Endodermal cell (in vitro differentiated cells): ENCODE measurements around the gene AKR1E2. TPM values are rescaled to one million over a fixed set of nuclear protein-coding genes. Genes with fewer than 3 reads are reported as not detected.

Experiments used
- DNase-seq: peaks from one replicate; pipeline ENCODE4 v3.0.0-alpha.2; 2017
- H3K27ac ChIP-seq: 2 replicates; pipeline ENCODE4 v1.5.1; 2013; ENCODE audit warnings: mild to moderate bottlenecking, low read depth, low read length, moderate library complexity
- H3K27me3 ChIP-seq: 2 replicates; pipeline ENCODE4 v1.6.1; 2013; ENCODE audit warnings: mild to moderate bottlenecking, low read length, moderate library complexity; ENCODE audit not compliant: insufficient read depth, control insufficient read depth, poor library complexity, severe bottlenecking
- H3K36me3 ChIP-seq: 2 replicates; pipeline ENCODE4 v1.7.0; 2013; ENCODE audit warnings: mild to moderate bottlenecking, low read length, moderate library complexity; ENCODE audit not compliant: control insufficient read depth, insufficient read depth
- H3K4me1 ChIP-seq: one replicate; pipeline ENCODE4 v1.7.0; 2013; ENCODE audit warnings: low read length; ENCODE audit not compliant: control insufficient read depth, insufficient read depth
- H3K4me3 ChIP-seq: 2 replicates; pipeline ENCODE4 v1.5.1; 2013; ENCODE audit warnings: mild to moderate bottlenecking, low read length, moderate library complexity
- H3K9ac ChIP-seq: 2 replicates; pipeline ENCODE4 v1.6.1; 2013; ENCODE audit warnings: mild to moderate bottlenecking, low read length, moderate library complexity; ENCODE audit not compliant: poor library complexity, severe bottlenecking; ENCODE audit errors: extremely low read depth
- H3K9me3 ChIP-seq: 2 replicates; pipeline ENCODE4 v1.6.1; 2013; ENCODE audit warnings: mild to moderate bottlenecking, low read length, moderate library complexity; ENCODE audit not compliant: control insufficient read depth
- H3K27ac Mint-ChIP-seq: 2 replicates; pipeline ENCODE4 v1.8.0; 2020; ENCODE audit warnings: mixed read lengths
- H3K27me3 Mint-ChIP-seq: 2 replicates; pipeline ENCODE4 v1.8.0; 2021; ENCODE audit warnings: mild to moderate bottlenecking, mixed read lengths; ENCODE audit not compliant: insufficient read depth
- H3K36me3 Mint-ChIP-seq: 2 replicates; pipeline ENCODE4 v1.8.0; 2020; ENCODE audit warnings: low read depth, mixed read lengths
- H3K4me1 Mint-ChIP-seq: 2 replicates; pipeline ENCODE4 v1.8.0; 2020; ENCODE audit warnings: mixed read lengths
- H3K4me3 Mint-ChIP-seq: 2 replicates; pipeline ENCODE4 v1.8.0; 2020; ENCODE audit warnings: mild to moderate bottlenecking, moderate library complexity, mixed read lengths
- H3K9me3 Mint-ChIP-seq: 2 replicates; pipeline ENCODE4 v1.8.0; 2020; ENCODE audit warnings: mild to moderate bottlenecking, mixed read lengths
- CTCF ChIP-seq: fragments of 200-600 bp; sonication (generic); conservative IDR thresholded peaks from 2 replicates; pipeline ENCODE4 v1.5.0; 2021; ENCODE audit warnings: antibody characterized with exemption, mild to moderate bottlenecking
- WGBS, 2 experiments: methylation state at CpG; one replicate each; pipeline versions ENCODE4 v1.1.5 to v1.1.7; 2013; ENCODE audit warnings: missing lambda C conversion rate in 2 of 2, mixed read lengths in 1 of 2; ENCODE audit not compliant: insufficient coverage in 1 of 2, insufficient read length in 1 of 2; 5-methylcytosine and 5-hydroxymethylcytosine counted together
- total RNA-seq, 2 donors: library from RNA; stranded (reverse); fragmentation: NEBNext Ultra II Directional in 1 of 2; extraction: Animal tissue kit (Norgen Biotek cat#: 25700) in 1 of 2; gene quantifications; 2 replicates in 1 of 2; 3 replicates in 1 of 2; pipeline ENCODE4 v1.2.1, GENCODE V29; 2021

AKR1E2 gene
- total RNA-seq, 2 donors from 2014 or later: 5.7 to 6.4 TPM

- DNase-seq: no peak
- H3K27ac ChIP-seq: no peak overlapping the region
- Mint-ChIP-seq H3K4me3 (no peak overlapping the region), H3K36me3 (no peaks in the 10 kb centered on the region), H3K4me1 (peaks cover under 1% of the 10 kb centered on the region), H3K27me3 (no peaks in the 10 kb centered on the region), H3K9me3 (no peaks in the 10 kb centered on the region), H3K27ac (no peak overlapping the region)
- no peaks in the 10 kb centered on the region for H3K36me3 ChIP-seq
- no peak overlapping the region for H3K4me3 ChIP-seq
- TF ChIP-seq CTCF: no peak
- WGBS, 2 experiments: 58 to 90% methylated on average over 2 to 4 of the region's 4 CpGs
- no peak overlapping the region for H3K9ac ChIP-seq
- no peaks in the 10 kb centered on the region for H3K27me3 ChIP-seq
- H3K4me1 ChIP-seq: peaks cover 2% of the 10 kb centered on the region
- H3K9me3 ChIP-seq: no peaks in the 10 kb centered on the region
Measured at GRCh38 chr10:4806534-4806933, 19.5 kb upstream of the AKR1E2 start.

GRCh38 chr10:4807761-4808507, 18.1 kb upstream of the AKR1E2 start:
- 82 to 92% methylated on average over 3 to 6 of the region's 6 CpGs for whole genome bisulfite sequencing, 2 experiments
- H3K4me3 Mint-ChIP-seq: no peak overlapping the region
- H3K9ac ChIP-seq: no peak overlapping the region

GRCh38 chr10:4809156-4809555, 16.9 kb upstream of the AKR1E2 start:
- H3K4me1 Mint-ChIP-seq: no peaks in the 10 kb centered on the region
- Histone ChIP-seq H3K27ac (no peak overlapping the region), H3K36me3 (no peaks in the 10 kb centered on the region), H3K4me1 (no peaks in the 10 kb centered on the region), H3K9ac (no peak overlapping the region), H3K9me3 (no peaks in the 10 kb centered on the region), H3K27me3 (no peaks in the 10 kb centered on the region), H3K4me3 (no peak overlapping the region)
- no peaks in the 10 kb centered on the region for H3K27me3 Mint-ChIP-seq
- H3K9me3 Mint-ChIP-seq: no peaks in the 10 kb centered on the region
- H3K36me3 Mint-ChIP-seq: no peaks in the 10 kb centered on the region
- DNase-seq: no peak
- no peak for TF ChIP-seq CTCF
- H3K27ac Mint-ChIP-seq: no peak overlapping the region
- 88 to 96% methylated on average over 4 of the region's 4 CpGs for WGBS, 2 experiments
- no peak overlapping the region for H3K4me3 Mint-ChIP-seq

More at GRCh38 chr10:4807761-4808507, 18.1 kb upstream of the AKR1E2 start:
- H3K9me3 ChIP-seq: no peaks in the 10 kb centered on the region
- no peak overlapping the region for H3K4me3 ChIP-seq
- Mint-ChIP-seq H3K36me3 (no peaks in the 10 kb centered on the region), H3K4me1 (no peaks in the 10 kb centered on the region), H3K27me3 (no peaks in the 10 kb centered on the region), H3K27ac (no peak overlapping the region), H3K9me3 (no peaks in the 10 kb centered on the region)
- no peaks in the 10 kb centered on the region for H3K4me1 ChIP-seq
- no peaks in the 10 kb centered on the region for H3K27me3 ChIP-seq
- no peak overlapping the region for H3K27ac ChIP-seq
- DNase-seq: no peak
- TF ChIP-seq CTCF: no peak
- no peaks in the 10 kb centered on the region for H3K36me3 ChIP-seq
